ENCODE measurements around the gene STK11IP. TPM values are rescaled to one million over a fixed set of nuclear protein-coding genes. Genes with fewer than 3 reads are reported as not detected.

The STK11IP gene
- total RNA-seq, 2 experiments from 2014 or later = 28.4 to 31.5 TPM

- no peak for DNase-seq
- ChIA-PET POLR2A (interaction anchor here (1.3 kb wide), 1 partner anchor 10 kb away, joined by 3 read pairs; no protein-coding TSS in a partner anchor), CTCF (interaction anchor here (1.4 kb wide), 1 partner anchor 60 kb away, joined by 5 read pairs; no protein-coding TSS in a partner anchor)
- H3K9me3 Mint-ChIP-seq = no peaks in the 10 kb centered on the region
- H3K4me3 Mint-ChIP-seq = no peak overlapping the region
- no peaks in the 10 kb centered on the region for H3K36me3 Mint-ChIP-seq (ENCODE audit: low read depth)
- no peak overlapping the region for H3K27ac Mint-ChIP-seq
- no peaks in the 10 kb centered on the region for H3K4me1 Mint-ChIP-seq
- H3K27me3 Mint-ChIP-seq = peaks cover 22% of the 10 kb centered on the region
These were observed 22.9 kb downstream of the STK11IP start for GRCh38 chr2:219620546-219620945.

GRCh38 chr2:219621935-219622334 is 24.3 kb downstream of the STK11IP start:
- Mint-ChIP-seq H3K27ac (no peak overlapping the region), H3K4me1 (peaks cover 4% of the 10 kb centered on the region), H3K4me3 (no peak overlapping the region), H3K27me3 (peaks cover 32% of the 10 kb centered on the region), H3K36me3 (ENCODE audit: low read depth) (no peaks in the 10 kb centered on the region), H3K9me3 (no peaks in the 10 kb centered on the region)
- no peak for DNase-seq
- CTCF ChIA-PET = no interaction called here
- POLR2A ChIA-PET = no interaction called here

GRCh38 chr2:219622472-219622871 is 24.8 kb downstream of the STK11IP start:
- ChIA-PET POLR2A (no interaction called here), CTCF (no interaction called here)
- Mint-ChIP-seq H3K9me3 (no peaks in the 10 kb centered on the region), H3K4me3 (no peak overlapping the region), H3K27me3 (peaks cover 34% of the 10 kb centered on the region), H3K36me3 (ENCODE audit: low read depth) (no peaks in the 10 kb centered on the region), H3K27ac (no peak overlapping the region), H3K4me1 (peaks cover 6% of the 10 kb centered on the region)
- no peak for DNase-seq

DNA sequence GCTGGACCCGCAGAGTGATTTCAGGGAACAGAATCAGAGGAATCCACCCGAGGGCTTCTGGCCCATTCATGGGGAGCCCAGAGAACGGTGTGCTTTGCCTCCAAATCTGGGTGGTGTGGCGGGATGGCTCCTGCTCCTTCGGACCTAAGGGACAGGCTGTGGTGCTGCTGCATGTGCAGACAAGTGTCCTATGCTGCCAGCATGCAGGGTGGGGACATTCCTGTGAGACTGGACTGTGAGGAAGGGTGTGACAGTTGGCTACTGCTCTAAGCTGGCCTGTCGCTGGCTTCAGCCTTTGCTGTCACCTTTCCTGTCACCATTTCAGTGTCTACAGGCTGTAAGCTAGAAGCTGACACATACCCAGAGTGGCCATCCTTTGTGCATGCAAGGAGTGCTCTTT is 26.9 kb downstream of the STK11IP start:
- Mint-ChIP-seq H3K4me3 (no peak overlapping the region), H3K36me3 (ENCODE audit: low read depth) (no peaks in the 10 kb centered on the region)

DNA sequence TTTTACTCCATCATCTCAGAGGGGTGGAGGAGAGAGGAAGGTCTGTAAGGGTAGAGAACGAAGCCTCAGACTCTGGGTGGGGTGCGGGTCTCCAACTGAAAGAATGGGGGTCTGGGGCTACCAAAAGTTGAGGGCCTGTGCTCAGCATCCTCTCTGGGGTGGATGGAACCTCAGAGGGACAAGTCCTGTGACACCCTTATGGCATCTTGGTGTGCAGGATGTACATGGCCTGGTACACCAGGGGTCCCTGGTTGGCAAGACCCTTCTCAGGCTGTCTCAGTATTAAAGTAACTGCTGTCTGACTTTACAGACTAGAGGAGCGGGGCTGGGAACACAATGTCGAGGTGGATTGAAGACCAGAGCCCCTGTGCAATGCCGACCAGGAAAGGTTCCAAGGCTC is 27.5 kb downstream of the STK11IP start:
- no peak overlapping the region for H3K27ac Mint-ChIP-seq
- POLR2A ChIA-PET = no interaction called here
- H3K4me1 Mint-ChIP-seq = peaks cover 6% of the 10 kb centered on the region
- peaks cover 39% of the 10 kb centered on the region for H3K27me3 Mint-ChIP-seq
- CTCF ChIA-PET = no interaction called here
- DNase-seq = no peak
- H3K36me3 Mint-ChIP-seq (ENCODE audit: low read depth) = no peaks in the 10 kb centered on the region
- no peak overlapping the region for H3K4me3 Mint-ChIP-seq
- no peaks in the 10 kb centered on the region for H3K9me3 Mint-ChIP-seq

More for the DNA sequence above, 26.9 kb downstream of the STK11IP start:
- Mint-ChIP-seq H3K27me3 (peaks cover 39% of the 10 kb centered on the region), H3K4me1 (peaks cover 6% of the 10 kb centered on the region), H3K9me3 (no peaks in the 10 kb centered on the region), H3K27ac (no peak overlapping the region)
- POLR2A ChIA-PET = no interaction called here
- CTCF ChIA-PET = no interaction called here
- no peak for DNase-seq

DNA sequence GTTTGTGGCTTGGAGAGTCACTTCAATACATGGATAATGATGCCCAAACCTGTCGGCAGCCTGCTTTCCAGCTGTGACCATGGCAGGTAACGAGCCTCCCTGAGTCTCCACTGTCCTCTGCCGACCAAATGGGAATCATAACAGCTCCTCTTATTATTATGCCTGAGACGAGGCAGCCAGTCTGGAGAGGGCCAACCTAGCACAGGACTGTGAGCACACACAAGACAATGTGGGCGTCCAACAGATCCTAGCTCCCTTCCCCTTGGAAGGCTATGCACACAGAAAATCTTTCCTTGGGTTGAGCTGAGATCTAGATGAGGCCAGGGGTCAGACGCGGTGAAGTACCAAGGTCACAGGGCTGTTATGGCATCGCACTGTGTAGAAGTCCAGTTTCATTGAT is 28.9 kb downstream of the STK11IP start:
- DNase-seq = no peak
- Mint-ChIP-seq H3K4me1 (peaks cover 6% of the 10 kb centered on the region), H3K9me3 (no peaks in the 10 kb centered on the region), H3K36me3 (ENCODE audit: low read depth) (no peaks in the 10 kb centered on the region), H3K4me3 (no peak overlapping the region), H3K27me3 (peaks cover 39% of the 10 kb centered on the region), H3K27ac (no peak overlapping the region)
- POLR2A ChIA-PET = no interaction called here
- CTCF ChIA-PET = interaction anchor here (1.1 kb wide), 1 partner anchor 16 kb away, joined by 3 read pairs; no protein-coding TSS in a partner anchor

DNA sequence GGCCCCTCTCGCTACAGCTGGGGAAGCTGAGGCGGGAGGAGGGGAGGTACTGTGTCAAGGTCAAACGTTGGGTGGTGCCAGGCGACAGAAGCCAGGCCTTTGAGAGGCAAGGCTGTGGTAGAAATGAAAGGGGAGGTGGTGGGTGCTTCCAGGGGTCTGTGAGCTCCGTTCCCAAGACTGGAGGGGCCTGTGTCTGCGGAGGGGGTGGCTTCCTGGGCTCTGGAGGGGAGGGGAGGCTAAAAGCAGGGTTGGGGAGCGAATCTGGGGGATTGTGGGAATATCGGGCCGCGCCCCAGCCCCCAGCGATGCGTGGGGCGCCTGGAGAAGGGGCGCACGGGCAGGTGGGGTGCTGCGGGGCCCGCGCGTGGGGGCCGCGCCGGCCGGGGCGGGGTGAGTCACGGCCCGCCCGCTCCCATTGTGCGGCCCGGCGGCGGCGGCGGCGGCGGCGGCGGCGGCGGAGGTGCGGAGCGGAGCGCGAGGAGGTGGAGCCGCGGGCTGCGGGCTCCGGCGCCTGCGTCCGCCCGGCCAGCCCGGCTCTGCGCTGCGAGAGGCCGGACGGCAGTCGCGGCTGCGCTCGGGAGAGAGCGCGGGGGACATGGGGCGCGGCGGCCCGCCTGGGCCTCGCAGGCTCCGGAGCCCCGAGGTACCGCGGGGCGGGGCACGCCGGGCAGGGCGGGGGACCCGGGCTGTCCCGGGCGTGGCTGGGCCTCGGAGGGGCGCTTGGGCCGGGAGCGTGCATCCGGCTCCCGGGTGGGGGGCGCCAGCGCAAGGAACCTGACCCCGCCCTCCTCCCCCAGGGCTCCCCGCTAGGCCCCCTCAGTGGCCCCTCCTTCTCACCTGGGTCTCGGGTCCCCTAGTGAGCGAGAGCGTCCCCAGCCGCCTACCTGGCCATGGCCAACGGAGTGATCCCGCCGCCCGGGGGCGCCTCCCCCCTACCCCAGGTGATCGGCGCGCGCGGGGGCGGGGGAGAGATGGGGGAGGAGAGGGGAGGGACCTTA is 29.7 kb downstream of the STK11IP start, which contains the start of gene SLC4A3:
TSS of gene SLC4A3 (plus strand) at position 528 of the 998 bp plus-strand sequence. CDS start at position 891, 363 bp downstream.
- no peak within 1 kb of the TSS for H3K27ac Mint-ChIP-seq
- peaks cover 6% of the 10 kb centered on the region for H3K4me1 Mint-ChIP-seq
- H3K4me3 Mint-ChIP-seq = peak within 1 kb of the TSS; percentile 39
- CTCF ChIA-PET = interaction anchor here (0.7 to 1.1 kb wide), 2 partner anchors 15 to 22 kb away, joined by 3 to 4 read pairs; no protein-coding TSS in a partner anchor
- H3K27me3 Mint-ChIP-seq = peaks cover 35% of the 10 kb centered on the region
- H3K9me3 Mint-ChIP-seq = no peaks in the 10 kb centered on the region
- no peaks in the 10 kb centered on the region for H3K36me3 Mint-ChIP-seq (ENCODE audit: low read depth)
- no peak for DNase-seq
- POLR2A ChIA-PET = no interaction called here

DNA sequence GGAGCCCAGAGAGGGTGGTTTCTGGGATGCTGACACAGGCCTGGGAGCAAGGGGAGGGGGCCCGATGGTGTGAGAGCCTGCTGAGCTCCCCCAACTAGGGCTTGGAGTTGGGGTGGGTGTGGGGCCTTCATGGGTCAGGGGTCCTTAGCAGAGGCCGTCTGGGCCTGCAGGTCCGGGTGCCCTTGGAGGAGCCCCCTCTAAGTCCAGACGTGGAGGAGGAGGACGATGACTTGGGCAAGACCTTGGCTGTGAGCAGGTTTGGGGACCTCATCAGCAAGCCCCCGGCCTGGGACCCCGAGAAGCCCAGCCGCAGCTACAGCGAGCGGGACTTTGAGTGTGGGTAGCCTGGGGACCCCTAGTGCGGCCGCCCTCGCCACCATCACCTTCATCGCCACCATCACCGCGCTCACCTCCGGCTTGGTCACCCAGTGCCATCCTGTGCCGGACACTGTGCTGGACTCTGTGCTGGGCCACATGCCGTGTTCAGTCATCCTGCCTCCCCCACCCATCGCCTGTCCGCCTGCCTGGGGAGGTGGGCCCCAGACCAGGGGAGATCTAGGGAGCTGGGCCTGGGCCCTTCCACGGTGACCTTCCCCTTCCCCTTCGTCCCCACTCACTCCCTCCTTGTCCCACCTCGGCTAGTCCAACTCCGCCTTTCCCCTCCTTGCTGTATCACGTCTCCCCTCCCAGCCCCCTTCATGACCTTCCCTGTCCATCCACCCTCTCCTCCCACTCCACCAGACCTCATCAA is 30.8 kb downstream of the STK11IP start:
- H3K27ac Mint-ChIP-seq = no peak overlapping the region
- peaks cover 6% of the 10 kb centered on the region for H3K4me1 Mint-ChIP-seq
- no peak overlapping the region for H3K4me3 Mint-ChIP-seq
- CTCF ChIA-PET = interaction anchor here (0.7 kb wide), 1 partner anchor 21 kb away, joined by 4 read pairs; no protein-coding TSS in a partner anchor
- H3K36me3 Mint-ChIP-seq (ENCODE audit: low read depth) = no peaks in the 10 kb centered on the region
- no peak for DNase-seq
- H3K9me3 Mint-ChIP-seq = no peaks in the 10 kb centered on the region
- POLR2A ChIA-PET = no interaction called here
- H3K27me3 Mint-ChIP-seq = peaks cover 31% of the 10 kb centered on the region

GRCh38 chr2:219628986-219629901 is 31.6 kb downstream of the STK11IP start:
- ChIA-PET CTCF (interaction anchor here (0.6 kb wide), 1 partner anchor 86 kb away, joined by 4 read pairs; the partner anchor contains the start of genes CHPF and TMEM198), POLR2A (no interaction called here)
- no peak for DNase-seq
- H3K4me1 Mint-ChIP-seq = peaks cover 6% of the 10 kb centered on the region
- H3K9me3 Mint-ChIP-seq = no peaks in the 10 kb centered on the region
- H3K4me3 Mint-ChIP-seq = no peak overlapping the region
- no peaks in the 10 kb centered on the region for H3K36me3 Mint-ChIP-seq (ENCODE audit: low read depth)
- H3K27ac Mint-ChIP-seq = no peak overlapping the region
- peaks cover 26% of the 10 kb centered on the region for H3K27me3 Mint-ChIP-seq

DNA sequence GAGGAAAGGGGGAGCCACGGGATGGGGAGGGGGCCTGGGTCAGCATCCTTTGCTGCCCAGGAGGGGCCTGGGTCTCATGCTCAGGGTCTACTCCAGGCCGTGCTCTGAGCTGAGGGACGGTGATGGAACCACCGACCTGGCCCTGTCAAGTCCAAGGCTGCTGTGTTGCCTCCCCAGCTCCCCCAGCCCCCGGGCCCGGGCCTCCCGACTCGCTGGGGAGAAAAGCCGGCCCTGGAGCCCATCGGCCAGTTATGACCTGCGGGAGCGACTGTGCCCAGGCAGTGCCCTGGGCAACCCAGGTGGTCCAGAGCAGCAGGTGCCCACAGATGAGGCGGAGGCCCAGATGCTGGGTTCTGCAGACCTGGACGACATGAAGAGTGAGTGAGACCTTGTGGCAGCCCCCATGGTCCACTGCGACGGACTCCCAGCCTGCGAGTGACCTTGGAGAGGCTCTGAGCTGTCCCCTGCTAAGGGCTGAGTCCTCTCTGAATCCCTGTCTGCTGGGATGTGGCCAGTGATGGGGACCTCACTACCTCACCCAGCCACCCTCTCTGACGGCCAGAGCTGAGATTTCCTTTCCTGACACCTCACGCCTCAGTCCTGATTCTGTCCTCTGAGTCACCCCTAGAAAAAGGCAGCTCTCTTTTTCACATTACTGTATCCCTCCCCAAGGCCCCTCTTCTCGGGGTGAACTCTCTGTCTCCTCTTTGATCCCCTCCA is 32.5 kb downstream of the STK11IP start:
- Mint-ChIP-seq H3K27me3 (peaks cover 18% of the 10 kb centered on the region), H3K4me1 (peaks cover 6% of the 10 kb centered on the region), H3K27ac (no peak overlapping the region), H3K4me3 (no peak overlapping the region), H3K9me3 (no peaks in the 10 kb centered on the region), H3K36me3 (ENCODE audit: low read depth) (no peaks in the 10 kb centered on the region)
- POLR2A ChIA-PET = interaction anchor here (1.2 kb wide), 1 partner anchor 9 kb away, joined by 3 read pairs; no protein-coding TSS in a partner anchor
- DNase-seq = no peak
- CTCF ChIA-PET = no interaction called here

- Mint-ChIP-seq H3K27me3 (peaks cover 17% of the 10 kb centered on the region), H3K36me3 (ENCODE audit: low read depth) (no peaks in the 10 kb centered on the region), H3K27ac (no peak overlapping the region), H3K4me3 (no peak overlapping the region), H3K9me3 (no peaks in the 10 kb centered on the region), H3K4me1 (peaks cover 6% of the 10 kb centered on the region)
- no peak for DNase-seq
- ChIA-PET POLR2A (interaction anchor here (1.2 kb wide), 1 partner anchor 10 kb away, joined by 3 read pairs; no protein-coding TSS in a partner anchor), CTCF (no interaction called here)
These were observed 33.2 kb downstream of the STK11IP start for GRCh38 chr2:219630770-219631405.

Data from activated CD4-positive, alpha-beta memory T cell treated with anti-CD3 and anti-CD28 coated beads, Interleukin-2, amount 10 ng/mL, durations not matched to agents 7 days and 5 days (primary cell).